Measurements from ENCODE around the gene SNRPA1.

SNRPA1 gene

GRCh38 chr15:101264911-101265641, 30.0 kb downstream of the SNRPA1 start:
- DNase-seq (ENCODE audit: extremely low read depth in 1 of 2, low read depth in 1 of 2): no peak

- no peak for DNase-seq (ENCODE audit: extremely low read depth in 1 of 2, low read depth in 1 of 2)
Measured at GRCh38 chr15:101264011-101264410, 31.0 kb downstream of the SNRPA1 start.

GRCh38 chr15:101262551-101262950, 32.5 kb downstream of the SNRPA1 start:
- no peak for DNase-seq (ENCODE audit: extremely low read depth in 1 of 2, low read depth in 1 of 2)

GRCh38 chr15:101258238-101259144, 36.6 kb downstream of the SNRPA1 start:
- DNase-seq (ENCODE audit: extremely low read depth in 1 of 2, low read depth in 1 of 2): no peak

- no peak for DNase-seq (ENCODE audit: extremely low read depth in 1 of 2, low read depth in 1 of 2)
Measured at GRCh38 chr15:101256757-101257156, 38.3 kb downstream of the SNRPA1 start.

GRCh38 chr15:101255615-101256241, 39.3 kb downstream of the SNRPA1 start:
- no peak for DNase-seq (ENCODE audit: extremely low read depth in 1 of 2, low read depth in 1 of 2)

- no peak for DNase-seq (ENCODE audit: extremely low read depth in 1 of 2, low read depth in 1 of 2)
Measured at GRCh38 chr15:101255051-101255395, 40.0 kb downstream of the SNRPA1 start.

- no peak for DNase-seq (ENCODE audit: extremely low read depth in 1 of 2, low read depth in 1 of 2)
Measured at GRCh38 chr15:101254157-101255050, 40.6 kb downstream of the SNRPA1 start.

GRCh38 chr15:101252836-101253235, 42.2 kb downstream of the SNRPA1 start:
- DNase-seq (ENCODE audit: extremely low read depth in 1 of 2, low read depth in 1 of 2): no peak

- peak; percentile 76 to 84 for DNase-seq (ENCODE audit: extremely low read depth in 1 of 2, low read depth in 1 of 2)
Measured at GRCh38 chr15:101251830-101252820, 42.9 kb downstream of the SNRPA1 start, which contains the start of gene CHSY1. Gene CHSY1, minus strand, starts transcription at chr15:101252048. Its CDS starts 592 bp downstream, at chr15:101251456.

- no peak for DNase-seq (ENCODE audit: extremely low read depth in 1 of 2, low read depth in 1 of 2)
Measured at GRCh38 chr15:101250873-101251829, 43.9 kb downstream of the SNRPA1 start.

- no peak for DNase-seq (ENCODE audit: extremely low read depth in 1 of 2, low read depth in 1 of 2)
Measured at GRCh38 chr15:101250341-101250831, 44.7 kb downstream of the SNRPA1 start.

GRCh38 chr15:101248274-101248673, 46.8 kb downstream of the SNRPA1 start:
- no peak for DNase-seq (ENCODE audit: extremely low read depth in 1 of 2, low read depth in 1 of 2)

GRCh38 chr15:101246824-101247745, 48.0 kb downstream of the SNRPA1 start:
- DNase-seq (ENCODE audit: extremely low read depth in 1 of 2, low read depth in 1 of 2): no peak

GRCh38 chr15:101246391-101246790, 48.7 kb downstream of the SNRPA1 start:
- DNase-seq (ENCODE audit: extremely low read depth in 1 of 2, low read depth in 1 of 2): no peak

GRCh38 chr15:101244889-101245668, 50.0 kb downstream of the SNRPA1 start:
- no peak for DNase-seq (ENCODE audit: extremely low read depth in 1 of 2, low read depth in 1 of 2)

Measured in stimulated activated CD8-positive, alpha-beta memory T cell treated with anti-CD3 and anti-CD28 coated beads, Interleukin-7, amount 100 ng/mL, for 48 hours (primary cell).